ENCODE measurements around the gene FARP1.

FARP1 gene

GRCh38 chr13:98312606-98313005, 169.7 kb downstream of the FARP1 start:
- Histone ChIP-seq H3K4me3 (ENCODE audit: low read depth, low read length) (no peak overlapping the region), H2BK120ac (ENCODE audit: insufficient read depth, low read length, poor library complexity) (no peak overlapping the region), H3K4me1 (ENCODE audit: control insufficient read depth in 1 of 2, insufficient read depth in 2 of 2, low read length in 2 of 2) (peaks cover 13 to 19% of the 10 kb centered on the region in 2 experiments), H4K91ac (ENCODE audit: low read depth, low read length) (no peak overlapping the region), H3K27ac (ENCODE audit: low read depth, low read length) (no peak overlapping the region), H3K27me3 (ENCODE audit: insufficient read depth, low read length) (no peaks in the 10 kb centered on the region), H3K4me2 (ENCODE audit: low read length) (no peak overlapping the region), H3K36me3 (ENCODE audit: control insufficient read depth in 1 of 2, insufficient read depth in 2 of 2, low read length in 2 of 2) (peaks cover 2% of the 10 kb centered on the region in 2 experiments), H3K9me3 (ENCODE audit: insufficient read depth, low read depth, low read length) (peaks cover 4% of the 10 kb centered on the region), H3K14ac (ENCODE audit: low read length) (no peak overlapping the region), H3K79me1 (ENCODE audit: low read length) (no peaks in the 10 kb centered on the region), H4K12ac (ENCODE audit: low read depth, low read length) (no peak overlapping the region), H3K23ac (ENCODE audit: low read length) (no peak overlapping the region), H2BK12ac (ENCODE audit: low read length) (no peak overlapping the region), H2BK5ac (ENCODE audit: low read depth, low read length, poor library complexity) (no peak overlapping the region), H2AK5ac (ENCODE audit: low read length) (no peak overlapping the region), H3K79me2 (ENCODE audit: control insufficient read depth, insufficient read depth, low read length, poor library complexity) (no peaks in the 10 kb centered on the region), H3K18ac (ENCODE audit: low read length) (no peak overlapping the region), H4K8ac (ENCODE audit: low read depth, low read length) (no peak overlapping the region), H3K4ac (ENCODE audit: low read depth, low read length) (no peak overlapping the region), H2AFZ (ENCODE audit: insufficient read depth, low read length, poor library complexity) (no peak overlapping the region), H3K9ac (ENCODE audit: low read length) (no peak overlapping the region)
- no peak for DNase-seq
- no CpG with 5 or more reads among the region's 7 CpGs for WGBS (ENCODE audit: extremely low coverage, insufficient coverage, insufficient read length)

GRCh38 chr13:98313023-98313921, 170.4 kb downstream of the FARP1 start:
- H3K79me2 ChIP-seq (ENCODE audit: control insufficient read depth, insufficient read depth, low read length, poor library complexity), result no peaks in the 10 kb centered on the region
- H3K79me1 ChIP-seq (ENCODE audit: low read length), result no peaks in the 10 kb centered on the region
- no peak overlapping the region for H3K9ac ChIP-seq (ENCODE audit: low read length)
- no peak overlapping the region for H3K27ac ChIP-seq (ENCODE audit: low read depth, low read length)
- H2BK12ac ChIP-seq (ENCODE audit: low read length), result no peak overlapping the region
- H3K27me3 ChIP-seq (ENCODE audit: insufficient read depth, low read length), result no peaks in the 10 kb centered on the region
- H3K4me1 ChIP-seq (ENCODE audit: control insufficient read depth in 1 of 2, insufficient read depth in 2 of 2, low read length in 2 of 2), result peaks cover 9 to 17% of the 10 kb centered on the region in 2 experiments
- H3K23ac ChIP-seq (ENCODE audit: low read length), result no peak overlapping the region
- H3K4me2 ChIP-seq (ENCODE audit: low read length), result no peak overlapping the region
- H3K14ac ChIP-seq (ENCODE audit: low read length), result no peak overlapping the region
- H2AK5ac ChIP-seq (ENCODE audit: low read length), result no peak overlapping the region
- no peak for DNase-seq
- no peak overlapping the region for H4K12ac ChIP-seq (ENCODE audit: low read depth, low read length)
- no peak overlapping the region for H4K91ac ChIP-seq (ENCODE audit: low read depth, low read length)
- no peak overlapping the region for H2BK120ac ChIP-seq (ENCODE audit: insufficient read depth, low read length, poor library complexity)
- no peak overlapping the region for H2AFZ ChIP-seq (ENCODE audit: insufficient read depth, low read length, poor library complexity)
- peaks cover 2% of the 10 kb centered on the region for H3K9me3 ChIP-seq (ENCODE audit: insufficient read depth, low read depth, low read length)
- no peak overlapping the region for H3K18ac ChIP-seq (ENCODE audit: low read length)
- no peak overlapping the region for H3K4ac ChIP-seq (ENCODE audit: low read depth, low read length)
- H3K4me3 ChIP-seq (ENCODE audit: low read depth, low read length), result peak overlapping the region; percentile 20
- H2BK5ac ChIP-seq (ENCODE audit: low read depth, low read length, poor library complexity), result no peak overlapping the region
- no peak overlapping the region for H4K8ac ChIP-seq (ENCODE audit: low read depth, low read length)
- WGBS (ENCODE audit: extremely low coverage, insufficient coverage, insufficient read length), result no CpG with 5 or more reads among the region's 20 CpGs
- peaks cover 2% of the 10 kb centered on the region in 2 experiments for H3K36me3 ChIP-seq (ENCODE audit: control insufficient read depth in 1 of 2, insufficient read depth in 2 of 2, low read length in 2 of 2)

GRCh38 chr13:98313922-98314292, 171.0 kb downstream of the FARP1 start:
- H4K12ac ChIP-seq (ENCODE audit: low read depth, low read length), result no peak overlapping the region
- H3K27ac ChIP-seq (ENCODE audit: low read depth, low read length), result no peak overlapping the region
- no peak overlapping the region for H3K18ac ChIP-seq (ENCODE audit: low read length)
- H3K79me1 ChIP-seq (ENCODE audit: low read length), result no peaks in the 10 kb centered on the region
- no peak overlapping the region for H4K91ac ChIP-seq (ENCODE audit: low read depth, low read length)
- H3K4me2 ChIP-seq (ENCODE audit: low read length), result no peak overlapping the region
- H3K9ac ChIP-seq (ENCODE audit: low read length), result no peak overlapping the region
- peaks cover 2% of the 10 kb centered on the region in 2 experiments for H3K36me3 ChIP-seq (ENCODE audit: control insufficient read depth in 1 of 2, insufficient read depth in 2 of 2, low read length in 2 of 2)
- H3K79me2 ChIP-seq (ENCODE audit: control insufficient read depth, insufficient read depth, low read length, poor library complexity), result no peaks in the 10 kb centered on the region
- H3K27me3 ChIP-seq (ENCODE audit: insufficient read depth, low read length), result no peaks in the 10 kb centered on the region
- DNase-seq, result no peak
- H3K9me3 ChIP-seq (ENCODE audit: insufficient read depth, low read depth, low read length), result peaks cover 2% of the 10 kb centered on the region
- H3K23ac ChIP-seq (ENCODE audit: low read length), result no peak overlapping the region
- H4K8ac ChIP-seq (ENCODE audit: low read depth, low read length), result no peak overlapping the region
- H3K4me1 ChIP-seq (ENCODE audit: control insufficient read depth in 1 of 2, insufficient read depth in 2 of 2, low read length in 2 of 2), result peaks cover 8 to 15% of the 10 kb centered on the region in 2 experiments
- no CpG with 5 or more reads among the region's 6 CpGs for WGBS (ENCODE audit: extremely low coverage, insufficient coverage, insufficient read length)
- no peak overlapping the region for H2BK12ac ChIP-seq (ENCODE audit: low read length)
- H2AFZ ChIP-seq (ENCODE audit: insufficient read depth, low read length, poor library complexity), result no peak overlapping the region
- no peak overlapping the region for H3K4me3 ChIP-seq (ENCODE audit: low read depth, low read length)
- H2AK5ac ChIP-seq (ENCODE audit: low read length), result no peak overlapping the region
- H3K4ac ChIP-seq (ENCODE audit: low read depth, low read length), result no peak overlapping the region
- no peak overlapping the region for H2BK120ac ChIP-seq (ENCODE audit: insufficient read depth, low read length, poor library complexity)
- no peak overlapping the region for H3K14ac ChIP-seq (ENCODE audit: low read length)
- no peak overlapping the region for H2BK5ac ChIP-seq (ENCODE audit: low read depth, low read length, poor library complexity)

GRCh38 chr13:98315466-98315865, 172.6 kb downstream of the FARP1 start:
- H2AK5ac ChIP-seq (ENCODE audit: low read length), result no peak overlapping the region
- no peaks in the 10 kb centered on the region for H3K27me3 ChIP-seq (ENCODE audit: insufficient read depth, low read length)
- no peak overlapping the region for H3K9ac ChIP-seq (ENCODE audit: low read length)
- no peak overlapping the region for H3K4ac ChIP-seq (ENCODE audit: low read depth, low read length)
- no peak overlapping the region for H3K18ac ChIP-seq (ENCODE audit: low read length)
- H3K4me1 ChIP-seq (ENCODE audit: control insufficient read depth in 1 of 2, insufficient read depth in 2 of 2, low read length in 2 of 2), result peaks cover 13 to 21% of the 10 kb centered on the region in 2 experiments
- WGBS (ENCODE audit: extremely low coverage, insufficient coverage, insufficient read length), result no CpG with 5 or more reads among the region's 8 CpGs
- H3K9me3 ChIP-seq (ENCODE audit: insufficient read depth, low read depth, low read length), result peaks cover 2% of the 10 kb centered on the region
- H3K23ac ChIP-seq (ENCODE audit: low read length), result no peak overlapping the region
- no peak overlapping the region for H2BK120ac ChIP-seq (ENCODE audit: insufficient read depth, low read length, poor library complexity)
- H2BK5ac ChIP-seq (ENCODE audit: low read depth, low read length, poor library complexity), result no peak overlapping the region
- H3K4me3 ChIP-seq (ENCODE audit: low read depth, low read length), result no peak overlapping the region
- peaks cover 2% of the 10 kb centered on the region in 2 experiments for H3K36me3 ChIP-seq (ENCODE audit: control insufficient read depth in 1 of 2, insufficient read depth in 2 of 2, low read length in 2 of 2)
- H4K12ac ChIP-seq (ENCODE audit: low read depth, low read length), result no peak overlapping the region
- H3K4me2 ChIP-seq (ENCODE audit: low read length), result no peak overlapping the region
- H3K79me2 ChIP-seq (ENCODE audit: control insufficient read depth, insufficient read depth, low read length, poor library complexity), result no peaks in the 10 kb centered on the region
- H4K91ac ChIP-seq (ENCODE audit: low read depth, low read length), result no peak overlapping the region
- H4K8ac ChIP-seq (ENCODE audit: low read depth, low read length), result no peak overlapping the region
- H3K79me1 ChIP-seq (ENCODE audit: low read length), result no peaks in the 10 kb centered on the region
- no peak overlapping the region for H2BK12ac ChIP-seq (ENCODE audit: low read length)
- no peak overlapping the region for H2AFZ ChIP-seq (ENCODE audit: insufficient read depth, low read length, poor library complexity)
- DNase-seq, result peak in 1 of 2 donors; percentile 18
- no peak overlapping the region for H3K27ac ChIP-seq (ENCODE audit: low read depth, low read length)
- H3K14ac ChIP-seq (ENCODE audit: low read length), result no peak overlapping the region

Measured in trophoblast cell (in vitro differentiated cells and primary cell).